Osteoblast (primary cell): ENCODE measurements around the gene UBE4A. TPM values are rescaled to one million over a fixed set of nuclear protein-coding genes. Genes with fewer than 3 reads are reported as not detected.

Experiments used
- DNase-seq: peaks from one replicate; pipeline ENCODE4 v3.0.0; 2011; ENCODE audit warnings: low spot score, mixed read lengths; ENCODE audit not compliant: insufficient read length; ENCODE audit errors: missing footprints
- H2AFZ ChIP-seq: 2 replicates; pipeline ENCODE4 v1.6.0; 2011; ENCODE audit warnings: mild to moderate bottlenecking, low read length
- H3K27ac ChIP-seq: 2 replicates; pipeline ENCODE4 v1.5.1; 2011; ENCODE audit warnings: mild to moderate bottlenecking, low read depth, low read length, moderate library complexity
- H3K27me3 ChIP-seq: 2 replicates; pipeline ENCODE4 v1.6.0; 2012; ENCODE audit warnings: mild to moderate bottlenecking, control low read depth, inconsistent platforms, low read length, moderate library complexity; ENCODE audit not compliant: insufficient read depth
- H3K36me3 ChIP-seq: 2 replicates; pipeline ENCODE4 v1.5.1; 2011; ENCODE audit warnings: mild to moderate bottlenecking, low read length, control low read depth, moderate library complexity; ENCODE audit not compliant: insufficient read depth
- H3K4me1 ChIP-seq: 2 replicates; pipeline ENCODE4 v1.5.1; 2011; ENCODE audit warnings: mild to moderate bottlenecking, low read length, control low read depth, moderate library complexity; ENCODE audit not compliant: insufficient read depth
- H3K4me2 ChIP-seq: 2 replicates; pipeline ENCODE4 v1.6.0; 2011; ENCODE audit warnings: mild to moderate bottlenecking, low read length; ENCODE audit not compliant: insufficient read depth
- H3K4me3 ChIP-seq: fragments of 200-600 bp; sonication (generic); 3 replicates; pipeline ENCODE4 v1.5.1; 2012; ENCODE audit warnings: mild to moderate bottlenecking, low read length, inconsistent platforms; ENCODE audit not compliant: insufficient read depth
- H3K79me2 ChIP-seq: 2 replicates; pipeline ENCODE4 v1.6.0; 2012; ENCODE audit warnings: mild to moderate bottlenecking, low read length, control low read depth, inconsistent platforms; ENCODE audit not compliant: insufficient read depth
- H3K9me3 ChIP-seq: 2 replicates; pipeline ENCODE4 v1.5.1; 2011; ENCODE audit warnings: low read depth, low read length, control low read depth
- H4K20me1 ChIP-seq: 2 replicates; pipeline ENCODE4 v1.6.0; 2012; ENCODE audit warnings: mild to moderate bottlenecking, low read length, control low read depth; ENCODE audit not compliant: insufficient read depth
- total RNA-seq: library from RNA; depleted of rRNA; stranded (reverse); fragments of >200 nt; gene quantifications from 2 replicates; pipeline ENCODE4 v1.2.3, GENCODE V29; 2012
- TF ChIP-seq, protein P1 (sequence below): IDR thresholded peaks from 2 replicates; pipeline ENCODE4 v1.5.1; 2011; ENCODE audit warnings: mild to moderate bottlenecking, low read depth, low read length, moderate library complexity; ENCODE audit errors: extremely low read depth

The UBE4A gene
- total RNA-seq, 1 donor: 63.0 TPM

- Histone ChIP-seq H3K27me3 (no peaks in the 10 kb centered on the region), H2AFZ (no peak overlapping the region), H3K9me3 (no peaks in the 10 kb centered on the region), H3K4me1 (no peaks in the 10 kb centered on the region), H3K4me2 (no peak overlapping the region), H3K36me3 (peaks cover 62% of the 10 kb centered on the region), H4K20me1 (no peaks in the 10 kb centered on the region), H3K79me2 (no peaks in the 10 kb centered on the region), H3K4me3 (no peak overlapping the region), H3K27ac (no peak overlapping the region)
- no peak for DNase-seq
- TF ChIP-seq, protein P1, sequence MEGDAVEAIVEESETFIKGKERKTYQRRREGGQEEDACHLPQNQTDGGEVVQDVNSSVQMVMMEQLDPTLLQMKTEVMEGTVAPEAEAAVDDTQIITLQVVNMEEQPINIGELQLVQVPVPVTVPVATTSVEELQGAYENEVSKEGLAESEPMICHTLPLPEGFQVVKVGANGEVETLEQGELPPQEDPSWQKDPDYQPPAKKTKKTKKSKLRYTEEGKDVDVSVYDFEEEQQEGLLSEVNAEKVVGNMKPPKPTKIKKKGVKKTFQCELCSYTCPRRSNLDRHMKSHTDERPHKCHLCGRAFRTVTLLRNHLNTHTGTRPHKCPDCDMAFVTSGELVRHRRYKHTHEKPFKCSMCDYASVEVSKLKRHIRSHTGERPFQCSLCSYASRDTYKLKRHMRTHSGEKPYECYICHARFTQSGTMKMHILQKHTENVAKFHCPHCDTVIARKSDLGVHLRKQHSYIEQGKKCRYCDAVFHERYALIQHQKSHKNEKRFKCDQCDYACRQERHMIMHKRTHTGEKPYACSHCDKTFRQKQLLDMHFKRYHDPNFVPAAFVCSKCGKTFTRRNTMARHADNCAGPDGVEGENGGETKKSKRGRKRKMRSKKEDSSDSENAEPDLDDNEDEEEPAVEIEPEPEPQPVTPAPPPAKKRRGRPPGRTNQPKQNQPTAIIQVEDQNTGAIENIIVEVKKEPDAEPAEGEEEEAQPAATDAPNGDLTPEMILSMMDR: no peak
Observed at GRCh38 chr11:118373871-118374270, 14.5 kb downstream of the UBE4A start.

DNA sequence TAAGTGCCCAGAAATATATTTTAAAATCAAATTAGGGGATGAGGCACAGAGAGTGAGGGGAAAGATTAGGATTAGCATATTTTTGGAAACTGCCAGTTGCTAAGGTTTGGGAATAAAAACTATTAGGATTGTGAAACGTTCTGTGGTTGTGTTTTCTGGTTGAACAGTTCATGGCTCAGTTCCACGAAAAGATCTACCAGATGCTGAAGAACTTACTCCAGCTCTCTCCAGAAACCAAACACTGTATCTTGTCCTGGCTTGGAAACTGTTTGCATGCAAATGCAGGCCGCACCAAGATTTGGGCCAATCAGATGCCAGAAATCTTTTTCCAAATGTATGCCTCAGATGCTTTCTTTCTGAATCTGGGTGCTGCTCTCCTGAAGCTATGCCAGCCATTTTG, 15.3 kb downstream of the UBE4A start:
- Histone ChIP-seq H3K79me2 (no peaks in the 10 kb centered on the region), H2AFZ (no peak overlapping the region), H3K4me2 (no peak overlapping the region), H3K27ac (no peak overlapping the region), H3K4me1 (no peaks in the 10 kb centered on the region), H3K9me3 (no peaks in the 10 kb centered on the region), H4K20me1 (no peaks in the 10 kb centered on the region), H3K4me3 (no peak overlapping the region), H3K27me3 (no peaks in the 10 kb centered on the region), H3K36me3 (peaks cover 63% of the 10 kb centered on the region)
- DNase-seq: no peak
- TF ChIP-seq, protein P1: no peak

DNA sequence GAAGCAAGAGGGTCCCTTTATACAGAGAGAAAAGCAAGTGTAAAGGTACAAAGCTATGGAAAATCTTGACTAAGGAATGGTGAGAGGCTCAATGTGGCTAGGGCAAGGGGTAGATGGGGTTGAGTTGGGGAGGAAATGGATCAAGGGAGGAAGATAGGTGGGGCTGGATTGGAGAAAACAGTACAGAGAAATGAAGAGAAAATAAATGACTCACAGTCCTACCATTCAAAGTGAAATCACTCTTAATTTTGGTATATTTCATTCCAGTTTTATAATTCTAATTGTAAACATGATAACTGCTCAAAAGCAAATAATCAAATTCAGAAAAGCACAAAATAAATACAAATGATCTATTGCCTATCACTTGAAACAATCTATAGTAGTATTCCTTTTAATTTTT, 16.6 kb downstream of the UBE4A start:
- Histone ChIP-seq H3K4me2 (no peak overlapping the region), H3K4me1 (no peaks in the 10 kb centered on the region), H4K20me1 (no peaks in the 10 kb centered on the region), H3K4me3 (no peak overlapping the region), H2AFZ (no peak overlapping the region), H3K36me3 (peaks cover 64% of the 10 kb centered on the region), H3K27ac (no peak overlapping the region), H3K79me2 (no peaks in the 10 kb centered on the region), H3K9me3 (no peaks in the 10 kb centered on the region), H3K27me3 (no peaks in the 10 kb centered on the region)
- TF ChIP-seq, protein P1: no peak
- DNase-seq: no peak

DNA sequence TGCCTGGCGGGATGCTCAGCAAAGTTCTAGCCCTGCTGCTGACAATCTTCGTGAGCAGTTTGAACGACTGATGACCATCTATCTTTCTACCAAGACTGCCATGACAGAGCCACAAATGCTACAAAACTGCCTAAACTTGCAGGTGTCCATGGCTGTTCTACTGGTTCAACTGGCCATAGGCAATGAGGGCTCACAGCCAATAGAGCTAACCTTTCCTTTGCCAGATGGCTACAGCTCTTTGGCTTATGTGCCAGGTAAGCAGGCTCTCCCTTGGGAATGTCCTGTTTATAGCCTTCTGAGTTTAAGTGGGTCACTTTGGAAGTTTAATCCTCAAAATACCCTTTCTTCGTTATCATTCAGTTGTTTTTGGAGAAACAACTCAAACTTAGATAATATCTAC, 20.1 kb downstream of the UBE4A start:
- Histone ChIP-seq H3K36me3 (peaks cover 70% of the 10 kb centered on the region), H3K9me3 (no peaks in the 10 kb centered on the region), H3K4me1 (no peaks in the 10 kb centered on the region), H3K27me3 (no peaks in the 10 kb centered on the region), H3K27ac (no peak overlapping the region), H3K79me2 (no peaks in the 10 kb centered on the region), H4K20me1 (no peaks in the 10 kb centered on the region), H2AFZ (no peak overlapping the region), H3K4me2 (no peak overlapping the region), H3K4me3 (no peak overlapping the region)
- DNase-seq: no peak
- TF ChIP-seq, protein P1: no peak
